HS-27A (cell line): ENCODE measurements around the gene PLPP7.

Experiments
- DNase-seq: peaks from one replicate; pipeline ENCODE4 v3.0.0-alpha.2; 2012; ENCODE audit warnings: low read depth, missing footprints

Gene PLPP7

DNA sequence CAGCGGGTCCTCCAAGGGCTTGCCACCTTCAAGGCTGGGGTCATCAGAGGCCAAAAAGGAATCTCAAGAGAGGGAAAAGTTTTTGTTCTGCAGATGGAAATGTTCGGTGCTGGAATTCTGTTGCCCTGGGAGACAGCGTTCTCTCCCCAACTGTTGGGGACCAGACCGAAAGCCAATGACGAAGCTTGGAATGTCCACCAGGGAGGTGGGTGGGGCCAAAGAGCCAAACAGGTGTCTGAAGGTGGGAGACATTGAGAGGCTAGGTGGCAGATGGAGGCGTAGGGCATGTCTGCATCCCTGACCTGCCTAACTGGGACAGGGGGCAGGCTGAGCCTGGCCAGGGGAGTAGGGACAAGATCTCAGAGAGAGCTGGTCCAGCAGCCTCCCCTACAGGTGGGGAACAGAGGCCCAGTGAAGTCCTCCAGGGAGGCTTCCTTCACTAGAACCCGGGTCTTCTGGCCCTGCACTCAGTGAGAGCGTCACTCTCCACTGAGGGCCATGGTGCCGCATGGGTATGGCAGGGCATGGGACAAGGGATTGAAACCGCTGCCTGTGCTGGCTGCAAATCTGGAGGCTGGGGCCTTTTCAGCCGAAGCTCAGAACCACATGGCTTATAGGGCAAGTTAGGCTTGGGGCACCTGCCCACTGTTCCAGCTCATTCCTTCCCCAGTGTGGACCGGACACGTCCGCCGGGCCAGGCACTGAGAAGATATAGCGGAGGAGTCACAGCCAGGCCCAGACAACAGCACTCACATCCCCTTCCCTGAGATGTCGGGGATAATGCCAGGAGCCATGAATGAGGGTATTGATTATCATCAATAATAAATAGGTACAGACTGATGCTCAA, 8.2 kb upstream of the PLPP7 start:
- no peak for DNase-seq

GRCh38 chr9:131282175-131282574, 7.3 kb upstream of the PLPP7 start:
- no peak for DNase-seq

GRCh38 chr9:131282688-131283422, 6.7 kb upstream of the PLPP7 start:
- no peak for DNase-seq

DNA sequence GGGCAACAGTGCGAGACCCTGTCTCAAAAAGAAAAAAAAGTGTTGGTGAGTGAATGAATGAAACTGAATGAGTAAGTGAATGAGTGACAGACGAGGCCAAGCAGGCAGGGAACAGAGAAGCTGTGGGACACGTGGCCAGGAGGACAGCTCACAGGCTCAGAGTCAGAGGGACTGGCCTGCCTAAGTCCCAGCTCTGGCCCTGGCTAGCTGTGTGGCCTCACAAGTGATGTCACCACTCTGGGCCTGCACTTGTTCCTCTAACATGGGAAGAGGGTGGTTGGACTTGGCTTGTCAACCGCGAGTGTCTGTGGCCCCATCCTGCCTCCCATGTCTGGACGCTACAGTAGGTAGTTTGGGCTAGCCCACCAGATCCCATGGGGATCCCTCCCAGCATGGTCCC, 4.7 kb upstream of the PLPP7 start:
- DNase-seq = no peak

- no peak for DNase-seq
Measured at GRCh38 chr9:131287359-131287758, 2.2 kb upstream of the PLPP7 start.

- no peak for DNase-seq
Measured at GRCh38 chr9:131288217-131288616, 1.3 kb upstream of the PLPP7 start.

DNA sequence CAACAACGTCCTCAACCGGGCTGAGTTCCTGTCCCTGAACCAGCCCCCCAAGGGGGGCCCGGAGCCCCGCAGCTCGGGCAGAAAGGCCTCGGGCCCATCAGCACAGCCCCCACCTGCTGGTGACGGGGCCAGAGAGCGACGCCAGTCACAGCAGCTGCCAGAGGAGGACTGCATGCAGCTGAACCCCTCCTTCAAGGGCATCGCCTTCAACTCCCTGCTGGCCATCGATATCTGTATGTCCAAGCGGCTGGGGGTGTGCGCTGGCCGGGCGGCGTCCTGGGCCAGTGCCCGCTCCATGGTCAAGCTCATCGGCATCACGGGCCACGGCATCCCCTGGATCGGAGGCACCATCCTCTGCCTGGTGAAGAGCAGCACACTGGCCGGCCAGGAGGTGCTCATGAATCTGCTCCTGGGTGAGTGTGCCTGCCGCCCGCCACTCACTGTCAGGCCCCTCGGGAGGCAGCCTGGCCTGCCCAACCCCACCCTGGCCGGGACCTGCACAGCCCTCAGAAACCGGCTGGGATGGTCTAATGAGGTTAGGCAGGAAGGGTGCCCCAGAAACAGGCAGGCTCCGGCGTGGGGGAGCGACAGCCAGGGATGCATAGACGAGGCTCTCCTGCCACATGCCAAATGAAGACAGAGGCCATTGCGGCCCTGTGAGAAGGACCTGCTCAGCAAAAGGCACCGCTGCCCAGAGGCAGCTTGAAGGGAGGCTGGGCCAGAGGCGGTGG, 678 bp downstream of the PLPP7 start:
- DNase-seq = no peak

- no peak for DNase-seq
Measured at GRCh38 chr9:131290767-131291370, 1.3 kb downstream of the PLPP7 start.

- DNase-seq = no peak
Measured at GRCh38 chr9:131291795-131292315, 2.3 kb downstream of the PLPP7 start.

- no peak for DNase-seq
Measured at GRCh38 chr9:131292937-131293336, 3.4 kb downstream of the PLPP7 start.

DNA sequence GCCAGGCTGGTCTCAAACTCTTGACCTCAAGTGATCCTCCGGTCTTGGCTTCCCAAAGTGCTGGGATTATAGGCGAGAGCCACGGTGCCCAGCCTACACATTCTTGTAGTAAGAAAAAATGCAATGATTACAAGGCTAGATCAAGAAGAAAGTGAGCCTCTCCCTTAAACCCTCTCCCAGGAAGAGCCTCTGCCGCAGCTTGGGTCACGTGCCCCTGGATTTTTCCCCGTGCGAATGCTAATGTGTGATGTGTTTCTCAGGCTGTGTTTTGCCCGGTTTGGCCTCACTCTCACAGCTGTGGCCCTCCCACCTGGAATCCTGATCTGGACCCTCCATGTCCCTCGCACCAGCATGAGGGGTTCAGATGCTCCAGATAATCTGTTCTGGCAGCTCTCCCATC, 6.9 kb downstream of the PLPP7 start:
- no peak for DNase-seq

GRCh38 chr9:131296906-131297500, 7.5 kb downstream of the PLPP7 start:
- no peak for DNase-seq

- no peak for DNase-seq
Measured at GRCh38 chr9:131297903-131298302, 8.4 kb downstream of the PLPP7 start.

GRCh38 chr9:131298341-131298740, 8.8 kb downstream of the PLPP7 start:
- DNase-seq = no peak

DNA sequence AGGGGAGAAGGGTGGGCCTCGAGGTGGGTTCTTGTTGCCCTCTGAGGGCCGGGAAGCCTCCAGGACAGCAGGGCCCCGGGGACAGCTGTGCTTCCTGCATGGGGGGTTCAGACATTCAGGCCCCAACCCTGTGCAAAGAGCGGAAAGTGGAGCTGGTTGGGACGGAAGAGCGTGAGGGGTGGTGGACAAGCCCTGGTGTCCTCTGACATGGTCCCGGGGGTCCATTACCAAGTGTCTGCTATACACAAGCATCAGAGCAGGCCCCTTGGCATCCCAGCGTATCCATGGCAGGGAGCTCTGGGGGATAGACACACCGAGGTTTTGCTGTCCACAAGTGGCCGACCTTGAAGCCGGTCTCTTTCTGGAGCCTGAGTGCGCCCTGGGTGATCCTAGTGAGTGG, 9.3 kb downstream of the PLPP7 start:
- no peak for DNase-seq

DNA sequence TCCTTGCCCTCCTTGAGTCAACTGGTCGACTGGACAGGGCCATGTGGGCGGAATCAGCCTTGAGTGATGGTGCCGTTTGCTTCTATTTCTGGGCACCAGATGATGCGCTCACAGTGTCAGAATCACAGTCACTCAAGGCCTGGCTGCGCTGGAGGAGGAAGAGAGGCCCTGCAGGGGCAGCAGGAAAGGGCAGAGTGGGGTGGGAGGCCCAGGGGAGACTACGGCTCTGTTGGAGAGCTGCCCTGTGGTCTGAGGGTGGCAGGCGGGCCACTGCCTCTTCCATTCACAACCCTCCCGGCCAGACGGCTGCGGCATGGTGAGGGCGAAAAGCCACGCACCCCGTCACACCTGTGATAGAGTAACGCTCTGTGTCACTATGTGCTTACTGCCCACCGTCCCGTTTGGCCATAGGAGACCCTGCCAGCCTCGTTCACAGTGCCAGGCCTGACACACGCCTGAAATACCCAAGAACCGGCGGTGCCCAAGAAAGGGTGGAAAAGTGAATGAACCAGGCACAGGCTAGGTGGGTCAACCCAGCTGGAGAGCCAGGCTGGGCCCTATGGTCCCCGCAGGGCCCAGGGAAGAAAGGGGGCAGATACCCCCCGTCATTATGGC, 9.9 kb downstream of the PLPP7 start:
- no peak for DNase-seq

GRCh38 chr9:131299961-131300347, 10.4 kb downstream of the PLPP7 start:
- no peak for DNase-seq

- no peak for DNase-seq
Measured at GRCh38 chr9:131300444-131300843, 10.9 kb downstream of the PLPP7 start.

GRCh38 chr9:131302244-131303075, 12.9 kb downstream of the PLPP7 start:
- DNase-seq = no peak
